Lung (tissue), 12 donors: ENCODE results near the gene DZIP1. TPM values are rescaled to one million over a fixed set of nuclear protein-coding genes. Genes with fewer than 3 reads are reported as not detected.

Source experiments
- ATAC-seq: fragments of 200-7000 bp; cut with Tn5 transposase; one replicate; pipeline ENCODE4 v1.9.1; 2020; ENCODE audit warnings: moderate number of reproducible peaks; ENCODE audit not compliant: insufficient read depth, low FRiP score
- DNase-seq, 3 donors: peaks; one replicate each; pipeline ENCODE4 v3.0.0-alpha.2; 2013 to 2017
- H3K27ac ChIP-seq, 2 donors: one replicate each; pipeline ENCODE4 v1.5.1; 2013; ENCODE audit warnings: mild to moderate bottlenecking in 2 of 2, moderate library complexity in 2 of 2, control low read depth in 1 of 2, inconsistent platforms in 1 of 2, low read depth in 1 of 2, low read length in 1 of 2
- H3K27me3 ChIP-seq, 3 donors: one replicate each; pipeline ENCODE4 v1.5.1; 2013; ENCODE audit warnings: low read length in 2 of 3; ENCODE audit not compliant: control insufficient read depth in 3 of 3, insufficient read depth in 3 of 3
- H3K36me3 ChIP-seq, 4 donors: one replicate each; pipeline ENCODE4 v1.5.1; 2013; ENCODE audit warnings: low read length in 4 of 4, mild to moderate bottlenecking in 1 of 4, moderate library complexity in 1 of 4; ENCODE audit not compliant: control insufficient read depth in 4 of 4, insufficient read depth in 4 of 4
- H3K4me1 ChIP-seq, 5 donors: one replicate each; pipeline ENCODE4 v1.5.1; 2013; ENCODE audit warnings: low read length in 5 of 5, mild to moderate bottlenecking in 2 of 5, moderate library complexity in 1 of 5; ENCODE audit not compliant: control insufficient read depth in 5 of 5, insufficient read depth in 5 of 5
- H3K4me3 ChIP-seq: one replicate; pipeline ENCODE4 v1.5.1; 2013; ENCODE audit warnings: mild to moderate bottlenecking, control low read depth, moderate library complexity
- H3K9ac ChIP-seq, 2 donors: one replicate each; pipeline ENCODE4 v1.5.1; 2013; ENCODE audit warnings: low read length in 2 of 2, control low read depth in 1 of 2; ENCODE audit not compliant: insufficient read depth in 1 of 2
- H3K9me3 ChIP-seq, 4 donors: one replicate each; pipeline ENCODE4 v1.5.1; 2013; ENCODE audit warnings: low read length in 3 of 4, mild to moderate bottlenecking in 1 of 4, moderate library complexity in 1 of 4; ENCODE audit not compliant: control insufficient read depth in 4 of 4, insufficient read depth in 3 of 4
- WGBS, 2 donors: extraction: QIAGEN DNeasy Blood & Tissue Kit; methylation state at CpG; one replicate each; pipeline ENCODE4 v1.1.7; 2013; 5-methylcytosine and 5-hydroxymethylcytosine counted together
- polyA plus RNA-seq, 2 donors: library from polyadenylated mRNA; stranded (reverse); fragments of 200-250 nt; gene quantifications; one replicate each; pipeline ENCODE4 v1.2.1, GENCODE V29; 2013
- total RNA-seq, 2 donors: library from RNA; depleted of rRNA in 1 of 2; stranded (reverse); fragments of >200 nt in 1 of 2; gene quantifications; one replicate each; pipeline ENCODE4 v1.2.1, GENCODE V29; 2014 to 2021
- TF ChIP-seq, protein P1 (sequence below): IDR thresholded peaks from 2 replicates; pipeline ENCODE4 v1.5.1; 2012; ENCODE audit warnings: mild to moderate bottlenecking; ENCODE audit errors: control extremely low read depth, extremely low read depth
- donor health status: control.
- donor health status: control.
- donor health status: Bipolar disorder and iron deficiency.
- donor health status: healthy.
- donor health status: DM: yes; HTN: yes; CAD: no.

The DZIP1 gene
- total and polyA plus RNA-seq, 4 donors: 3.9 to 26.4 (median 7.7) TPM

DNA sequence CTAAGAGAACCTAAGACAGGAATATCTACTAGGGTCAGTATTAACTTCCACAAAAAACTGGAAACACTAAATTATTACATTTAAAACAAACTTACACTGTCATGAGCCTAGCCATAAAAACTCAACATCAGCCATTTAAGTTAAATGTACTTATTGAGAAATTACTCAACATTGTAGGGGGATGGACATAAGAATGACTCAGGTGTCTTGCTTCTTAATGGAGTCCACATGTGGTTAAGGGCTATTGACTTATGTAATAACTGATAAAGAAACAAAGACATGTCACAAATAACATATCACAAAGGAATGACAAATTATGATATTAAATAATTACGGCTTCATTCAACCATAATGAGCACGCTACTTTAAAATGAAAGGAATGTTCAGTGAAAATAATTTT, 55.8 kb downstream of the DZIP1 start:
- peaks cover 0 to 46% (median 18%) of the 10 kb centered on the region in 4 donors for H3K36me3 ChIP-seq
- ATAC-seq: no peak
- no peaks in the 10 kb centered on the region for H3K4me1 ChIP-seq
- DNase-seq: no peak
- WGBS, 2 donors: 96% methylated on average over 2 of the region's 2 CpGs
- no peak overlapping the region for H3K9ac ChIP-seq
- no peak overlapping the region for H3K27ac ChIP-seq
- H3K4me3 ChIP-seq: no peak overlapping the region
- TF ChIP-seq, protein P1, sequence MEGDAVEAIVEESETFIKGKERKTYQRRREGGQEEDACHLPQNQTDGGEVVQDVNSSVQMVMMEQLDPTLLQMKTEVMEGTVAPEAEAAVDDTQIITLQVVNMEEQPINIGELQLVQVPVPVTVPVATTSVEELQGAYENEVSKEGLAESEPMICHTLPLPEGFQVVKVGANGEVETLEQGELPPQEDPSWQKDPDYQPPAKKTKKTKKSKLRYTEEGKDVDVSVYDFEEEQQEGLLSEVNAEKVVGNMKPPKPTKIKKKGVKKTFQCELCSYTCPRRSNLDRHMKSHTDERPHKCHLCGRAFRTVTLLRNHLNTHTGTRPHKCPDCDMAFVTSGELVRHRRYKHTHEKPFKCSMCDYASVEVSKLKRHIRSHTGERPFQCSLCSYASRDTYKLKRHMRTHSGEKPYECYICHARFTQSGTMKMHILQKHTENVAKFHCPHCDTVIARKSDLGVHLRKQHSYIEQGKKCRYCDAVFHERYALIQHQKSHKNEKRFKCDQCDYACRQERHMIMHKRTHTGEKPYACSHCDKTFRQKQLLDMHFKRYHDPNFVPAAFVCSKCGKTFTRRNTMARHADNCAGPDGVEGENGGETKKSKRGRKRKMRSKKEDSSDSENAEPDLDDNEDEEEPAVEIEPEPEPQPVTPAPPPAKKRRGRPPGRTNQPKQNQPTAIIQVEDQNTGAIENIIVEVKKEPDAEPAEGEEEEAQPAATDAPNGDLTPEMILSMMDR: no peak
- peaks cover 0 to 2% (median 0%) of the 10 kb centered on the region in 4 donors for H3K9me3 ChIP-seq
- no peaks in the 10 kb centered on the region for H3K27me3 ChIP-seq

DNA sequence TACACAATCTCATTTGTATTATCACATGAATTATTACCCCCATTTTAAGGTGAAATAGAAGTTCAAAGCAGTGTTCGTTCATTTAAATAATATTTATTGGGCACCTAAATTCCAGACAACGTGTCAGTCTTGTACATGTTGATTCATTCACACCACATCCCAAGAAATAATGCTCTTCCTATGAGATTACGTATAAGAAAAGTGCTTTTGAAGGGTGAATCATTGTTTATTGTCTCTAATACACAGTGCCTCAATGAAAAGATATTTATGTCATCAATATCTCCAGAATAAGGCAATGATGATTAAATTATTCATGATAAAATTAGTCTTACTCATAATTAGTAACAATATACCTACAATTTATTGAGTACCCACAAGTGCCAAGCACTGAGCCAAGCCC, 56.4 kb downstream of the DZIP1 start:
- H3K27ac ChIP-seq: no peak overlapping the region
- peaks cover 0 to 2% (median 0%) of the 10 kb centered on the region in 4 donors for H3K9me3 ChIP-seq
- no peaks in the 10 kb centered on the region for H3K4me1 ChIP-seq
- peaks cover 0 to 42% (median 18%) of the 10 kb centered on the region in 4 donors for H3K36me3 ChIP-seq
- H3K4me3 ChIP-seq: no peak overlapping the region
- 87 to 90% methylated on average over 3 of the region's 3 CpGs for WGBS, 2 donors
- DNase-seq (no peak), ATAC-seq (no peak)
- TF ChIP-seq, protein P1: no peak
- no peak overlapping the region for H3K9ac ChIP-seq
- H3K27me3 ChIP-seq: no peaks in the 10 kb centered on the region

- no peak for DNase-seq
- no peaks in the 10 kb centered on the region for H3K27me3 ChIP-seq
- no peak overlapping the region for H3K9ac ChIP-seq
- H3K4me1 ChIP-seq: no peaks in the 10 kb centered on the region
- 85 to 96% methylated on average over 4 of the region's 4 CpGs for WGBS, 2 donors
- TF ChIP-seq, protein P1: no peak
- peaks cover 0 to 41% (median 21%) of the 10 kb centered on the region in 4 donors for H3K36me3 ChIP-seq
- peaks cover 0 to 2% (median 0%) of the 10 kb centered on the region in 4 donors for H3K9me3 ChIP-seq
- no peak for ATAC-seq
- no peak overlapping the region for H3K27ac ChIP-seq
- H3K4me3 ChIP-seq: no peak overlapping the region
Observed at GRCh38 chr13:95585867-95586266, 58.6 kb downstream of the DZIP1 start.

- 78 to 92% methylated on average over 3 of the region's 3 CpGs for WGBS, 2 donors
- Histone ChIP-seq H3K27ac (no peak overlapping the region), H3K9me3 (no peaks in the 10 kb centered on the region), H3K27me3 (no peaks in the 10 kb centered on the region), H3K4me1 (no peaks in the 10 kb centered on the region), H3K9ac (no peak overlapping the region), H3K36me3 (peaks cover 0 to 32% (median 9%) of the 10 kb centered on the region in 4 donors), H3K4me3 (no peak overlapping the region)
- no peak for ATAC-seq
- DNase-seq: no peak
- TF ChIP-seq, protein P1: no peak
Observed at GRCh38 chr13:95579303-95579702, 65.2 kb downstream of the DZIP1 start.
